ENCODE results near the gene GTF2A2.

The GTF2A2 gene

GRCh38 chr15:59609730-59610712 lies 47.3 kb downstream of the GTF2A2 start:
- DNase-seq (ENCODE audit: low read depth, low spot score), result no peak

GRCh38 chr15:59605994-59606393 lies 51.3 kb downstream of the GTF2A2 start:
- DNase-seq (ENCODE audit: low read depth, low spot score), result no peak

DNA sequence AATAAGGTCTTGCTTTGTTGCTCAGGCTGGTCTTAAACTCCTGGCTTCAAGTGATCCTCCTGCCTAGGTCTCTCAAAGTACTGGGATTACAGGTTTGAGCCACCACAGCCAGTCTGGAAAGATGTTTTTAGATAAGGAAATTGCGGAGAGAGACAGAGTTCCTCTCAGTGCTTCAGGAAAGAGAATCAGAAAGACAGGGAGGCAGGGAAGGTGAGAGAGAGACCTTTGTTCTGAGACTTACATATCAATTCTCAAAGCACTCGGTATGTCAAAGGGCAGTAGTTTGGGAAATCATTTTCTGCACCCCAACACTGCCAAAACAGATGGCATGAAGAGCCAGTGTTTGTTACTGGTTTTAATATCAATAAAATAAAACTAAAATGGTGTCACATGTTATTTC lies 58.9 kb downstream of the GTF2A2 start:
- DNase-seq (ENCODE audit: low read depth, low spot score), result no peak

DNA sequence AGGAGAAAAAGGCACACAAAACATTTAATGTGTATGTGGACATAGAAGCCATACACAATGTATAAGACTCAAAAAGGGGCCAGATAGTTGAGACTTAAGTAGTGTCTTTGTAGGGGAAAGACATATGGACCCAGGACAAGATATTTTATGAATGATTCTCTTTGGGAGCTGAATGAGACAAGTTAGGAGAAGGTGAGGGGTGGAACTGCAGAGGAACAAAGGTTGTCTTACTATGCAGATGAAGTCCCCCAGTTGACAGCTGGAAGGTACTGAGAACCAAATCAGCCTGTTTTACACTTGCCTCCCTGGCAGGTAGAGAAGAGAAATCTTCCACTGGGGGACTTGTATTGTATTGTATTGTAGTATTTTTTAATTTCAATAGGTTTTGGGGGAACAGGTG lies 60.7 kb downstream of the GTF2A2 start:
- DNase-seq (ENCODE audit: low read depth, low spot score), result no peak

- DNase-seq (ENCODE audit: low read depth, low spot score), result no peak
Observed at GRCh38 chr15:59595434-59595915, 61.8 kb downstream of the GTF2A2 start.

DNA sequence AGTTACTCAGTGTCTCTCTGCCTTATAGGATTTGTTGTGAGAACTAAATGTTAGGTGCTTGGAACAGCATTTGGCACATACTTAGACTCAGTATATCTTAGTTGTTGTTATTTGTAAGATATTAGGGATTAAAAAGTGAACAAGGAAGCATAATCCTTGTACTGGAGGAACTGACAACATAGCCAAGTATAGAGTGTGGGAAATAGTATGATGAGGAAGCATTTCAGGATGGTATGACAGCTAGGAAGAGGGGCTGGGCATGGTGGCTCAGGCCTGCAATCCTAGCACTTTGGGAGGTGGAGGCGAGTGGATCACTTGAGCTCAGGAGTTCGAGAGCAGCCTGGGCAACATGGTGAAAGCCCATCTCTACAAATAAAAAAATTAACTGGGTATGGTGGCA lies 62.3 kb downstream of the GTF2A2 start:
- no peak for DNase-seq (ENCODE audit: low read depth, low spot score)

GRCh38 chr15:59594493-59594942 lies 62.8 kb downstream of the GTF2A2 start:
- peak; percentile 24 for DNase-seq (ENCODE audit: low read depth, low spot score)

DNA sequence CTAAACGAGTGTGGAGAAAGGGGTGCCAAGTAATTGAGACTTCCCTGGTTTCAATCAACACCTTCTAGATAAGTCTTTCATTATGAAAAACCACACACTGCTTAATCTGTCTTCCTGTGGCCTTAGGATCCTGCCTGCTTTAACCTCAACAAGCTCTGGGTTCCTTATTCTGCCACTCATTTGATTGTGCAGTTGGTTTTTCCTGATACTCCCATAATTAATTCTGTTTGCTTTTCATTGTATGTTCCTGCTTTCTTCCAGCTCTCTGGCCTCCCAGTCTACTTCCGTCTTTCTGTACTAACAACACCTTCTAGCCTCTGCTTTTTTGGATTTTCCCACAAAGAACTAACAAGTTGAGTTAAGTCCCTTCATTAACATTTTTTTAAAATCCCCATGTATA lies 66.0 kb downstream of the GTF2A2 start:
- no peak for DNase-seq (ENCODE audit: low read depth, low spot score)

DNA sequence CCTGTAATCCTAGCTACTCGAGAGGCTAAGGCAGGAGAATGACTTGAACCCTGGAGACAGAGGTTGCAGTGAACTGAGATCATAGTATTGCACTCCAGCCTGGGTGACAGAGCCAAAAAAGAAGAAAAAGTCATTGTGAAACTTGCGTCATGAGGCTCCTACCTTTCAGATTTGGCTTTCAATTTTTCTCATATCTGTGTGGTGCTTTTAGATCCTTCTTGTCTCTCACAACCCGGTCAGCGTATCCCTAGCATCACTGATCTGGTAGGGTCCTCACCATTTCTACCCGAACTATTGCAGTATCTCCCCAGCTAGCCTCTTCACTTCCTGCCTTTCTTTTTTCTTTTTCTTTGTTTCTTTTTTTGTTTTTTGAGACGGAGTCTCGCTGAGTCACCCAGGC lies 67.3 kb downstream of the GTF2A2 start:
- no peak for DNase-seq (ENCODE audit: low read depth, low spot score)

All from smooth muscle cell of the brain vasculature (primary cell).